SK-N-SH treated with all-trans-retinoic acid at 6 μM for 48 hours (cell line): ENCODE measurements around the gene DYNLRB1.

Source experiments
- ATAC-seq: fragments of 200-7000 bp; cut with Tn5 transposase; 3 replicates; pipeline ENCODE4 v1.9.1; 2020; ENCODE audit warnings: mild to moderate bottlenecking, moderate library complexity
- ARNTL ChIP-seq: fragments of 450-650 bp; formaldehyde crosslinking; IDR thresholded peaks from 2 replicates; pipeline ENCODE4 v1.5.0; 2020; ENCODE audit warnings: low read depth, mild to moderate bottlenecking, moderate library complexity, borderline replicate concordance
- BACH2 ChIP-seq: fragments of 250-450 bp; sonication (Bioruptor Pico); IDR thresholded peaks from 2 replicates; pipeline ENCODE4 v1.9.0; 2021; ENCODE audit warnings: mild to moderate bottlenecking, borderline replicate concordance
- CREB5 ChIP-seq: fragments of 250-450 bp; sonication (Bioruptor Pico); IDR thresholded peaks from 2 replicates; pipeline ENCODE4 v1.5.1; 2020; ENCODE audit warnings: low read depth, mild to moderate bottlenecking, moderate library complexity
- CSDC2 ChIP-seq: fragments of 250-450 bp; sonication (Bioruptor Pico); IDR thresholded peaks from 2 replicates; pipeline ENCODE4 v1.5.0; 2020; ENCODE audit warnings: mild to moderate bottlenecking, moderate library complexity
- CSRNP3 ChIP-seq: fragments of 250-450 bp; sonication (Bioruptor Pico); IDR thresholded peaks from 2 replicates; pipeline ENCODE4 v1.5.1; 2021; ENCODE audit warnings: mild to moderate bottlenecking, moderate library complexity
- ESRRG ChIP-seq: fragments of 250-450 bp; sonication (Bioruptor Pico); IDR thresholded peaks from 2 replicates; pipeline ENCODE4 v1.6.1; 2021; ENCODE audit warnings: mild to moderate bottlenecking
- GLIS3 ChIP-seq: fragments of 250-450 bp; sonication (Bioruptor Pico); IDR thresholded peaks from 2 replicates; pipeline ENCODE4 v1.5.0; 2020; ENCODE audit warnings: mild to moderate bottlenecking, moderate library complexity
- OSR1 ChIP-seq: fragments of 250-450 bp; sonication (Bioruptor Pico); IDR thresholded peaks from 2 replicates; pipeline ENCODE4 v1.8.0; 2022; ENCODE audit warnings: moderate library complexity, mild to moderate bottlenecking, inconsistent platforms
- POU6F1 ChIP-seq: fragments of 250-450 bp; sonication (Bioruptor Pico); IDR thresholded peaks from 2 replicates; pipeline ENCODE4 v1.8.0; 2021; ENCODE audit warnings: low read depth, mild to moderate bottlenecking, moderate library complexity, borderline replicate concordance
- PPARA ChIP-seq: fragments of 250-450 bp; sonication (Bioruptor Pico); IDR thresholded peaks from 2 replicates; pipeline ENCODE4 v1.5.0; 2020; ENCODE audit warnings: mild to moderate bottlenecking, borderline replicate concordance
- SNAI2 ChIP-seq: fragments of 250-450 bp; sonication (Bioruptor Pico); IDR thresholded peaks from 2 replicates; pipeline ENCODE4 v1.5.0; 2020; ENCODE audit warnings: mild to moderate bottlenecking, moderate library complexity
- TCF4 ChIP-seq: fragments of 250-450 bp; sonication (Bioruptor Pico); IDR thresholded peaks from 2 replicates; pipeline ENCODE4 v1.8.0; 2021; ENCODE audit warnings: mild to moderate bottlenecking, moderate library complexity, borderline replicate concordance
- TOX ChIP-seq: fragments of 250-450 bp; sonication (Bioruptor Pico); IDR thresholded peaks from 2 replicates; pipeline ENCODE4 v1.8.0; 2021; ENCODE audit warnings: mild to moderate bottlenecking, moderate library complexity, borderline replicate concordance
- TSHZ2 ChIP-seq: fragments of 250-450 bp; sonication (Bioruptor Pico); IDR thresholded peaks from 2 replicates; pipeline ENCODE4 v1.5.0; 2020; ENCODE audit warnings: mild to moderate bottlenecking, moderate library complexity
- ZC3H10 ChIP-seq: fragments of 250-450 bp; sonication (Bioruptor Pico); IDR thresholded peaks from 2 replicates; pipeline ENCODE4 v1.5.1; 2021; ENCODE audit warnings: mild to moderate bottlenecking, moderate library complexity
- ZFP3 ChIP-seq: fragments of 250-450 bp; sonication (Bioruptor Pico); IDR thresholded peaks from 2 replicates; pipeline ENCODE4 v1.5.0; 2020; ENCODE audit warnings: mild to moderate bottlenecking, moderate library complexity
- ZFP30 ChIP-seq: fragments of 450-650 bp; formaldehyde crosslinking; IDR thresholded peaks from 2 replicates; pipeline ENCODE4 v1.5.0; 2022; ENCODE audit warnings: mild to moderate bottlenecking, moderate library complexity
- ZNF565 ChIP-seq: fragments of 450-650 bp; formaldehyde crosslinking; conservative IDR thresholded peaks from 2 replicates; pipeline ENCODE4 v1.5.0; 2020; ENCODE audit warnings: low read depth, mild to moderate bottlenecking, moderate library complexity
- ZNF70 ChIP-seq: fragments of 450-650 bp; formaldehyde crosslinking; IDR thresholded peaks from 2 replicates; pipeline ENCODE4 v1.5.0; 2020; ENCODE audit warnings: mild to moderate bottlenecking, moderate library complexity
- ZNF8 ChIP-seq: fragments of 450-650 bp; formaldehyde crosslinking; IDR thresholded peaks from 2 replicates; pipeline ENCODE4 v1.5.0; 2020; ENCODE audit warnings: mild to moderate bottlenecking, moderate library complexity

Gene DYNLRB1

GRCh38 chr20:34581341-34582184 is 65.3 kb downstream of the DYNLRB1 start:
- TF ChIP-seq ZFP30 (CRISPR knock-in tag) (no peak), BACH2 (CRISPR knock-in tag) (no peak), ZNF8 (CRISPR knock-in tag) (no peak), CSRNP3 (CRISPR knock-in tag) (no peak), ZNF70 (CRISPR knock-in tag) (no peak), PPARA (CRISPR knock-in tag) (no peak), ESRRG (CRISPR knock-in tag) (no peak), TSHZ2 (no peak), ZC3H10 (CRISPR knock-in tag) (no peak), CREB5 (no peak), TOX (CRISPR knock-in tag) (no peak), ZNF565 (CRISPR knock-in tag) (no peak), ZFP3 (CRISPR knock-in tag) (no peak), TCF4 (no peak)
- TF ChIP-seq, all 23 proteins: peak for 0
- ATAC-seq = no peak; the same call in 2 of the 3 replicates

GRCh38 chr20:34582221-34582620 is 66.0 kb downstream of the DYNLRB1 start:
- ATAC-seq = no peak
- TF ChIP-seq ZNF565 (CRISPR knock-in tag) (no peak), ZNF70 (CRISPR knock-in tag) (no peak), SNAI2 (CRISPR knock-in tag) (no peak), CSDC2 (no peak), GLIS3 (no peak), TSHZ2 (no peak), ZFP3 (CRISPR knock-in tag) (no peak), ZNF8 (CRISPR knock-in tag) (no peak)

- ATAC-seq = no peak
- TF ChIP-seq ZNF70 (CRISPR knock-in tag) = no peak
- TF ChIP-seq ZC3H10 (CRISPR knock-in tag) = no peak
- TF ChIP-seq POU6F1 = no peak
- TF ChIP-seq ZFP3 (CRISPR knock-in tag) = no peak
- no peak for TF ChIP-seq TCF4
- no peak for TF ChIP-seq TOX (CRISPR knock-in tag)
- TF ChIP-seq ZFP30 (CRISPR knock-in tag) = no peak
- no peak for TF ChIP-seq CSDC2
- TF ChIP-seq OSR1 (CRISPR knock-in tag) = no peak
- TF ChIP-seq SNAI2 (CRISPR knock-in tag) = no peak
- TF ChIP-seq ARNTL = no peak
- no peak for TF ChIP-seq ESRRG (CRISPR knock-in tag)
- TF ChIP-seq CREB5 = no peak
These were observed 66.7 kb downstream of the DYNLRB1 start for GRCh38 chr20:34582911-34583310.
